HepG2 (cell line): ENCODE results near the gene ARL16. TPM values are rescaled to one million over a fixed set of nuclear protein-coding genes. Genes with fewer than 3 reads are reported as not detected.

Experiments
- ASH2L ChIP-seq: fragments of 300-600, 200-600 bp; sonication (generic); IDR thresholded peaks from 2 replicates; pipeline ENCODE4 v1.7.0; 2017; ENCODE audit warnings: low read depth, mild to moderate bottlenecking, moderate library complexity, mixed read lengths, low read length; ENCODE audit not compliant: insufficient read length
- ATF5 ChIP-seq: sonication (generic); formaldehyde crosslinking; IDR thresholded peaks from 2 replicates; pipeline ENCODE4 v1.4.0; 2020; ENCODE audit warnings: mild to moderate bottlenecking, low read depth, missing genetic modification reagents
- DBP ChIP-seq: sonication (generic); formaldehyde crosslinking; IDR thresholded peaks from 2 replicates; pipeline ENCODE4 v1.4.0; 2020; ENCODE audit warnings: missing genetic modification reagents; ENCODE audit errors: not compliant biosample characterization
- GFI1 ChIP-seq: sonication (generic); formaldehyde crosslinking; IDR thresholded peaks from 2 replicates; pipeline ENCODE4 v1.5.0; 2020; ENCODE audit warnings: missing genetic modification reagents, mild to moderate bottlenecking, borderline replicate concordance
- HNF1B ChIP-seq: sonication (generic); formaldehyde crosslinking; IDR thresholded peaks from 2 replicates; pipeline ENCODE4 v1.5.1; 2020; ENCODE audit warnings: mild to moderate bottlenecking, moderate library complexity, missing genetic modification reagents
- KMT2A ChIP-seq: sonication (generic); formaldehyde crosslinking; IDR thresholded peaks from 2 replicates; pipeline ENCODE4 v1.4.0; 2020; ENCODE audit warnings: missing genetic modification reagents
- MAX ChIP-seq: IDR thresholded peaks from 2 replicates; pipeline ENCODE4 v1.6.1; 2012; ENCODE audit warnings: inconsistent platforms
- MTERF4 ChIP-seq: sonication (generic); formaldehyde crosslinking; IDR thresholded peaks from 2 replicates; pipeline ENCODE4 v1.8.0; 2023; ENCODE audit warnings: mild to moderate bottlenecking, missing genetic modification reagents
- PPARG ChIP-seq: conservative IDR thresholded peaks from 2 replicates; pipeline ENCODE4 v1.6.1; 2016; ENCODE audit warnings: missing biosample characterization, missing genetic modification reagents
- PRPF4 ChIP-seq: fragments of 200-400 bp; formaldehyde crosslinking; IDR thresholded peaks from 2 replicates; pipeline ENCODE4 v1.6.1; 2016; ENCODE audit warnings: low read length, low read depth; ENCODE audit not compliant: poor library complexity, severe bottlenecking
- REXO4 ChIP-seq: sonication (generic); formaldehyde crosslinking; IDR thresholded peaks from 2 replicates; pipeline ENCODE4 v1.8.0; 2022; ENCODE audit warnings: missing genetic modification reagents, mild to moderate bottlenecking, borderline replicate concordance
- ZNF263 ChIP-seq: sonication (generic); formaldehyde crosslinking; IDR thresholded peaks from 2 replicates; pipeline ENCODE4 v1.4.0; 2020; ENCODE audit warnings: missing genetic modification reagents
- ZNF362 ChIP-seq: sonication (generic); formaldehyde crosslinking; IDR thresholded peaks from 2 replicates; pipeline ENCODE4 v1.4.0; 2020; ENCODE audit warnings: missing genetic modification reagents, mild to moderate bottlenecking, borderline replicate concordance
- ZNF567 ChIP-seq: sonication (generic); formaldehyde crosslinking; IDR thresholded peaks from 2 replicates; pipeline ENCODE4 v1.8.1; 2023; ENCODE audit warnings: mild to moderate bottlenecking, missing genetic modification reagents, borderline replicate concordance
- ZNF589 ChIP-seq: sonication (generic); formaldehyde crosslinking; conservative IDR thresholded peaks from 2 replicates; pipeline ENCODE4 v1.8.0; 2022; ENCODE audit warnings: mild to moderate bottlenecking, moderate library complexity, missing genetic modification reagents
- ZNF704 ChIP-seq: sonication (generic); formaldehyde crosslinking; IDR thresholded peaks from 2 replicates; pipeline ENCODE4 v1.8.1; 2023; ENCODE audit warnings: mild to moderate bottlenecking, inconsistent platforms, moderate library complexity, missing genetic modification reagents, borderline replicate concordance
- ZNF761 ChIP-seq: sonication (generic); formaldehyde crosslinking; conservative IDR thresholded peaks from 2 replicates; pipeline ENCODE4 v1.4.0; 2020; ENCODE audit warnings: mild to moderate bottlenecking, missing genetic modification reagents
- ZNF850 ChIP-seq: sonication (generic); formaldehyde crosslinking; conservative IDR thresholded peaks from 2 replicates; pipeline ENCODE4 v1.9.0; 2021; ENCODE audit warnings: mild to moderate bottlenecking, missing genetic modification reagents
- ZSCAN5A ChIP-seq: sonication (generic); formaldehyde crosslinking; IDR thresholded peaks from 2 replicates; pipeline ENCODE4 v1.8.0; 2022; ENCODE audit warnings: mild to moderate bottlenecking, missing genetic modification reagents, borderline replicate concordance
- polyA plus RNA-seq, 8 experiments: library from polyadenylated mRNA; depleted of rRNA in 3 of 8; stranded (reverse) in 7 of 8; unstranded in 1 of 8; fragments of >200 nt; fragmentation: Illumina TruSeq in 4 of 8; extraction: Trizol in 4 of 8; gene quantifications; 2 replicates each; pipeline versions ENCODE4 v1.2.1 to v1.2.3, GENCODE V29; 2011 to 2016; ENCODE audit warnings: low read depth in 4 of 8, missing spikeins in 1 of 8, mixed read lengths in 1 of 8; ENCODE audit not compliant: insufficient read depth in 1 of 8
- total RNA-seq, 5 experiments: library from RNA; depleted of rRNA; stranded (reverse); fragments of >200 nt; fragmentation: Illumina TruSeq; extraction: Trizol; gene quantifications; 2 replicates each; pipeline ENCODE4 v1.2.3, GENCODE V29; 2016; ENCODE audit warnings: low read depth in 1 of 5

Gene ARL16
- total and polyA plus RNA-seq, 2 of the 13 experiments (the other 11 are each of a cell fraction or from before 2014, with no cell fraction given), result 20.8 to 30.8 TPM

- TF ChIP-seq HNF1B (peak; percentile 57; the same call in 1 of the 2 replicates), MTERF4 (no peak), ZSCAN5A (CRISPR knock-in tag) (no peak), DBP (CRISPR knock-in tag) (no peak), PRPF4 (no peak), ZNF567 (CRISPR knock-in tag) (no peak), PPARG (CRISPR knock-in tag) (peak; percentile 99), REXO4 (no peak), ZNF589 (CRISPR knock-in tag) (no peak), ASH2L (peak; percentile 38), ZNF761 (CRISPR knock-in tag) (no peak), ZNF362 (CRISPR knock-in tag) (no peak), GFI1 (CRISPR knock-in tag) (no peak), ZNF263 (CRISPR knock-in tag) (0 out of 2 replicates have a peak, but pooled peaks have one; percentile 14), MAX (peak; percentile 83), ATF5 (0 out of 2 replicates have a peak, but pooled peaks have one; percentile 42), ZNF850 (CRISPR knock-in tag) (no peak), KMT2A (no peak), ZNF704 (0 out of 2 replicates have a peak, but pooled peaks have one; percentile 30)
Observed at GRCh38 chr17:81655378-81656117, 28.0 kb downstream of the ARL16 start (continued).
